CD1c-positive myeloid dendritic cell (primary cell): ENCODE measurements around the gene CHERP.
A peak's percentile ranks its signal among the peaks of the same experiment; 100 is the strongest.
"Not testable (repeated sequence)": the region's sequence is repeated elsewhere in the genome, so short reads cannot be mapped to it uniquely, and the experiment has no call there.

Experiments used
- DNase-seq: peaks from one replicate; pipeline ENCODE4 v3.0.0-alpha.2; 2016; ENCODE audit errors: extremely low spot score

CHERP gene

DNA sequence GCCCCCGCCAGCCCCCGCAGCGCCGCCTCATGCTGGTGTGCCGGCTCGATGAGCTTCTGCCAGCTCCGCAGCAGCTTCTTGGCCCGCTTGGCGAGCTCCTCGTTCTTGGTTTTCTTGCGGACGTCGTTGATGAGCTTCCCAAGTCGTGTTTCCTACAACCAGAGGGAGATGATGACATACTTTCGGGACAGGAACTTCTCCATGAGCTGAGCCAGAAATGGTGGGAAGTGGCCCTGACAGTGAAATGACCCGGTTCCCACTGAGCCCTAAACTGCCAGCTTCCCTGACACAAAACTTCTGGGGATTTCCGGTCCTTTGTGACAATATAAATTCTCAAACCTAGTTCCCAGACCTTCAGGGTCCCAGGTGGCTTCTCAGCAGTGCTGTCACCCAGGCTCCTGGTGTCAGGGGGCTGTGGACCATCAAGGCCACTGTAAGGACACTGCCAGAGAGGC, 35.3 kb upstream of the CHERP start:
- no peak for DNase-seq

DNA sequence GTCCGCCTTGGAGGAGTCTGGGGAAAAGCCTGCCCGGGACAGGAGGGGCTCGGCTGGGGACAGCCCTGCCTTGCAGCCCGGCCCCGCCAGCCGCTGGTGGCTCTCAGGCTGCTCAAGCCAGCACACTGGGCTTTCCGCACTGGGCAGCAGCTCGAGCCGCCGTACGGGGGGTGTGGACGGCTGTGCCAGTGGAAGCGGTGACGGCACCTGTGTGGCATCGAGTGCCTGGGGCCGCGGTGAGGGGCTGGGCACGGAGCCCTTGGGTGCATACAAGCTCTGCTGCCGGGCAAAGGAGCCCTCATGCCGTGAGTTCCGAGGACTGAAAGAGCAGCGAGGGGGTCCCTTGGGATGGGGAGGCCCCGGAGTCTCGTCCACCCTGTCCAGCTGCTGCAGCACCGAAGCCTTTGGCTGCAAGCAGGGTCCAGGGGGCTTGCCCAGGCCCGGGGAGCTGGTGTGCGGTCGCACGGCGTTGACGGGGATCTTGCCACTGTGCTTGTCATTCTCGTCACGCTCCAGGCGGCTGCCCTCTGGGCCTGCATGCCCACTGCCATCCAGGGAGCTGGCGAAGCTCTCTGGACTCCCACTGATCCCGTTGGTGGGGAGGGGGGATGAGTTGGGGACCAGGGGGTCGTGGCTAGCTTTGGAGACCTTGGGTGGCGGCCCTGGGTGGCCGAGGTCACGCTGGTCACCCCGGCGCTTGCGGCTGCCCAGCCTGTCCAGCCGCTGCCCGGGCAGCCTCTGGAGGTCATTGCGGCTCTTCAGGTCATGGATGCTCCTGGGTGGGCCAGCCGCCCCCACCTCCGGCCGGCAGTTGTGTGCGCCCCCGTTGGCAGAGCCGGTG, 34.7 kb upstream of the CHERP start:
- DNase-seq: no peak

GRCh38 chr19:16575861-16576689, 33.8 kb upstream of the CHERP start:
- DNase-seq: no peak

GRCh38 chr19:16575282-16575681, 33.0 kb upstream of the CHERP start:
- no peak for DNase-seq

- DNase-seq: no peak
Measured at GRCh38 chr19:16573925-16574324, 31.7 kb upstream of the CHERP start.

- DNase-seq: no peak
Measured at GRCh38 chr19:16573296-16573695, 31.1 kb upstream of the CHERP start.

GRCh38 chr19:16572332-16573211, 30.3 kb upstream of the CHERP start, which contains the start of gene SLC35E1:
Gene SLC35E1 (minus strand): TSS chr19:16572415. CDS start chr19:16572364, 51 bp downstream.
- DNase-seq: peak; percentile 97

DNA sequence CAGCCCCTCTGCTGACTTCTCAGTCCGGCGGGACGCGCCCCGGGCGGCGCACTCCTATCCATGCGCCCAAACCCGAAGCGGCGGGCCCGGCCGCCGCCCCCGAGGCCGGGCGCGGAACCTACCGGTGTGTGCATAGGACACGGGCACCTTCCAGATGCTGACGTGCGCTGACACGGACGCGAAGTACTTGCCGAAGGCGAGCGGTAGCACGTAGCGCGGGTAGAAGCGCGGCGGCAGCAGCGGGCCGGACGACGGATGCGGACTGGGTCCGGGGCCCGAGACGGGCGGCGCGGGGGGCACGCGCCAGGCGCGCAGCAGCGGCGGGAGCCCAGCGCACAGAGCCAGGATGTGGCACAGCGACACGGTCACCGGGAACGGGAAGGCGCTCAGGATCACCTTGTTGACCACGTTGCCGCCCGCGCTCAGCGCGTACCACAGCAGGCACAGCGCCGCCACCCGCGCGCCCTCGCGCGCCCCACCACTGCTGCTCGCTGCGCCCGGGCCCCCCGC, 29.6 kb upstream of the CHERP start:
- no peak for DNase-seq

DNA sequence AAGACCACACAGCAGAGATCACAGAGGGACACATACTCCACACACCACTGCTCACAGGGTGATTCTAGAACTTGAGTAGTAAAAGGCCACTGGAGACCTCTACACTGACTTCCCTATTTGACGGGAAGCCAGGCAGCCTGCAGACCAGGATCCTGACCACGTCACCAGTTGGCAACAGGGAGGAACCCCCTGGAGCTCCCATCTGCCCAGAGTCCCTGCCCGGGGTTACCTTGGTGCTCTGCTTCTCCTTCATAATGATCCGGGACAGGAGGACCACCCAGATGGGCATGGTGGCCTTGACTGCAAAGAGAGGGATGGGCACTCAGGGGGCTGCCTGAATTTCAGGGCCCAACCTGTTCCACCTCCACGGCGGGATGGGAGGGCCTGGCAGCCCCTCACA, 29.0 kb upstream of the CHERP start:
- DNase-seq: peak; percentile 61

- no peak for DNase-seq
Measured at GRCh38 chr19:16569609-16570320, 27.5 kb upstream of the CHERP start.

DNA sequence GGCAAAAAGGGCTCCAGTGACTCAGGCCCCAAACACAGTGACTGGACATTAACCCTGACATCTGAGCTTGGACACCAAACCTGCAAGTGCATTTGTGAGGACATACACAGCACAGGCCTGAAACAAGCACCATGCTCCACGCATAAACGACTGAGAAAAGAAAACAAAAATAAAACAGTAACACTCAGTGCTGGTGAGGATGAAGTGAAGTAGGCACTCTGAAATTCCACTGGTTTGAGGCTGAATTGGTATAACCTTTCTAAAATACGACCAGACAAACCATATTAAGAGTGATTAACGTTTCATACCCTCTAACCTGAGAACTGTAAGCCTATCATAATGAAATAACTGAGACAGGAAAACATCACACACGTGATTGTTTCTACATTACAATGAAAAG, 24.5 kb upstream of the CHERP start:
- DNase-seq: no peak

DNA sequence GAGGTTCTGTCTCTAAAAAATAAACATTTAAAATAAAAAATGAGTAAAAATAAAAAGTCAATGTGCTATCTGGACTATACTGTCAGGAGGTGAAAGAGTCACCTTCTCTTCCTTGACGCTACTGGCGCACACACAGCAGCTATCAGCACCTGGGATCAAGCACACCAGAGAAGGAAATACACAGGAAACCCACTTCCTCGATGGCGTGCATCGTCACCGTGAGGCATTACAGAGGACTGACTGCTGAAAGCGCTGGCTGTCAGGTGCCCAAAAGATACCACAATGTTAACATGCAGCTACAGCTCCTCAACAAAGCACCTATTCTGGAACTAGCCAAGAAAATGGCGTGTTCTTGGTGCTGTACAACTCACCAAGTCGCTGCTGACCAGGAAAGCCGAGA, 23.9 kb upstream of the CHERP start:
- DNase-seq: peak; percentile 40

DNA sequence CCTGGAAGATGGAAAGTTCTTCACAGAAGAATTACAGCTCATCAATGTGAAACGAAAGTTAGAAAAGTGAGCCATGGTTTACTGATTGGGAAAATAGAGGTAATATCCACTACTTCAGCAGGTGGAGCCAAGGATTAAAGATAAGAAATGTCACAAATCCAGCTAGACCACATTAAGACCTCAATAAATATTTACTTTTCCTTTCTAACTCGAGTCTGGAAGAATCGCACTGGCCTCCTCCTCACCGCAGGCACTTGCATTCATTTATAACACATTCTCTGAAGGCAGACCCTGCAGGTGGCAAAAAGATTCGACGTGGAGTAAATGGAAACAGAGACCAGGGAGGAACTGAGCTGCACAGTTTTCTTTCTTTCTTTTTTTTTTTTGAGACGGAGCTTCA, 22.6 kb upstream of the CHERP start:
- no peak for DNase-seq

DNA sequence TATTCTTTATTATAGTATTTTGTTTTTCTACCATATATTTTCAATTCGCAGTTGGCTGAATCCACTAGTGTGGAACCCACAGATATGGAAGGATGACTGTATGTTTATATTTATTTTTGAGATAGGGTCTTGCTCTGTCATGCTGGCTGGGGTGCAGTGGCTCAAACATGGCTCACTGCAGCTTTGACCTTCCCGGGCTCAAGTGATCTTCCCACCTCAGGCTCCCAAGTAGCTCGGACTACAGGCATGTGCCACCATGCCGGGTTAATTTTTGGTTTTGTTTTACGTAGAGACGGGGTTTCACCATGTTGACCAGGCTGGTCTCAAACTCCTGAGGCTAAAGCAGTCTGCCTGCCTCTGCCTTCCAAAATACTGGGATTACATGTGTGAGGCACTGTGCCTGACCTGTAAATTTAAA, 20.4 kb upstream of the CHERP start:
- DNase-seq: no peak

DNA sequence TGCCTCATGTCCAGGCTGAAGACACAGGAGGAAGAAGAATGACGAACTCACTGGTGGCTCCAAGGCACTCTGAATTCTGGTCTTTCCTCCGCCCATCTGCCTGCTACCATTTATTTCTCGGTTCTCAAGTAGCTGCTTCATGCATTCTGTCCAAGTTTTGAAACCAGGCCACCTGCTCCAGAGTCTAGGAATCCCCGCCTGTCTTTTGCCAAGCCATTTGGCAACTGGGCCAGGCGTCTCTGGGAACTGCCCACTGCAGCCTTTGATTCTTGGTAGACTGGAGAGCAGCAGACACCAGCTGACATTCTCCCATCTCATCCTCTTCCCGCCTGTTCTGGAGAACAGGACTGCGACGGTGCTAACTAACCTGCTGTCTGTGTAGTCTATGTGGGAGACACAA, 19.1 kb upstream of the CHERP start:
- DNase-seq: no peak

DNA sequence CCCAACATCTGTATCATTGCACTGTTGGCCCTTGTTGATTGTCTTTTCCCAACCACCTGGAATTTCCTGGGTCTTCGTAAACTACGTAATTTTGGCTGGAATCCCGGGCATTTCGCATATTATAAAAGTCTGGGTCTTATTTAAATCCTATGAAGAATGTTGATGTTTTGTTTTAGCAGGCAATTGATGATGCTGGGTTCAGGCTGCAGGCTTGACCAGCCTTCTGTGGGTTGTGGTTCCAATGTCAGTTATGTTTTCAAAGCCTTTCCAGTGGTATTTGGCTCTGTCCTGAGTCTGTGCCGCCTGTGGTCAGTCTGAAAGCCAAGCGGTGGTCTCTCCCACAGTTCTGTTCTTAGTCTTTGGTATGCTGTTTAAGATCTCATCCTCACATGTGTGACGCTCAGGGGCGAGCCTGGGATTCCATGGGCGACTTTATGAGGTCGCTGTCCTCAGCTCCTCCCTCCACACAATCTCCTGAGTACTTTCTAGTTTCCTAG, 17.6 kb upstream of the CHERP start:
- DNase-seq: no peak

DNA sequence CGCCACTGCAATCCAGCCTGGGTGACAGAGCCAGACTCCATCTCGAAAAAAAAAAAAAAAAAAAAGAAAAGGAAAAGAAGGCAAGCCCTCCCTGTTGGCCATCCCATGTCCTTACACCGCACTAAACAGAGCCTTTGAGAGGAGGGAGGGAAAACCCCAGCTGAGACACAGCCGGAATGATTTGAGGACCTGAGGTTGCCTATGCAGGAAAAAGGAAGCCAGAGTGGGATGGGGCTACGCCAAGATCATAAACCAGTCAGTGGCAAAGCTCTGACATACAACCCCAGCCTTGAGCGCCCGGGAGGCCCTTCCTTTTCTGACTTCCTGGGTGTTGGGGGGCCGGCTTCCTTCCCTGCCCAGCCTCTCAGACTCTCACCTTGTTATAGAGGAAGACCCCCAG, 12.5 kb upstream of the CHERP start:
- no peak for DNase-seq

DNA sequence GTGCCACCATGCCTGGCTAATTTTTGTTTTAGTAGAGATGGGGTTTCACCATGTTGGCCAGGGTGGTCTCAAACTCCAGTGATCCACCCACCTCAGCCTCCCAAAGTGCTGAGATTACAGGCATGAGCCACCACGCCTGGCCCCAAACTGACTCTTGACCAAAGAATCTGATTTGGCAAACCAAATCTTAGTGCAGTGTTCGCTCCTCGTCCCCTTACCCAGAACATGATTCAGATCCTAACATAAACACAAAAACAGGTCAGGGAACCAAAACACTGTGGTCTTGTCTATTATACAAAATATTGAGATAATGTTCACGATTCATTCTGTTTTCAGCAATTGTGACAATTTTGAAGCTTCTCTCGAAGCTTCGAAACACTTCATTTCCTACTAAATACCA, 9.7 kb upstream of the CHERP start:
- DNase-seq: not testable (repeated sequence)

DNA sequence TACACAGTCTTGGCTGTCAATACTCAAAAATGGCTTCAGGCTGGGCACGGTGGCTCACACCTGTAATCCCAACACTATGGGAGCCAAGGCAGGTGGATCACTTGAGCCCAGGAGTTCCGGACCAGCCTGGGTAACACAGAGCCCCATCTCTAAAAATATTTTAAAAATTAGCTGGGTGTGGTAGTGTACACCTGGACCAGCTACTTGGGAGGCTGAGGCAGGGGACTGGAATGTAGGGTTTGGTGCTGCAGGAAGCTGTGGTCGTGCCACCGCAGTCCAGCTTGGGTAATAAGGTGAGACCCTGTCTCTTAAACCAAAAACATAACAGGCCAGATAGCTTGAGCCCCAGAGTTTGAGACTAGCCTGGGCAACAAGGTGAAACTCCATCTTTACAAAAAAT, 6.7 kb upstream of the CHERP start:
- DNase-seq: no peak

DNA sequence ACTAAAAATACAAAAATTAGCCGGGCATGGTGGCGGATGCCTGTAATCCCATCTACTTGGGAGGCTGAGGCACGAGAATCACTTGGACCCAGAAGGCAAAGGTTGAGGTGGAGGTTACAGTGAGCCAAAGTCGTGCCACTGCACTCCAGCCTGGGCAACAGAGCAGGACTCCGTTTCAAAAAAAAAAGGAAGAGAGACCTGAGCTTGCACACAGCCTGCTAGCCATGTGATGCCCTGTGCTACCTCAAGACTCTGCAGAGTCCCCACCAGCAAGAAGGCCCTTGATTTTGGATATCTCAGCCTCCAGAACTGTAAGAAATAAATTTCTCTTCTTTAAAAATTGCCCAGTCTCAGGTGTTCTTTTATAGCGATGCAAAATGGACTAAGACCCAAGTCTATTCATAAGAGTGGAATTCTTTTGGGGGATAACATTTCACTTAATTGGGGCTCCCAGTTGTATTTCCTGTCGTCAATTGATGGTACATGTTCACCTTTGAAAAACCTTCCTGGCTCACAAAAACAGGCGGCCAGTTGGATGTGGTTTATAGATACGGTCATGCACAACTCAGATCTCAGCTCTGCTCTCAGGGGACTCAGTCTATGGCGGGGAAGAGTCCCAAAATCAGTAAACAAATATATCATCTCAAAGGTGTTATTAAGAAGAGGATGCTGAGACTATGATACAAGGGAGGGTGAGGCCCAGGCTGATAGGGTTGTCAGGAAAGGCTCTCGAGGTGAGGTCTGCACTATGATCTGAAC, 2.4 kb upstream of the CHERP start:
- no peak for DNase-seq
